NCI-H526 (cell line): ENCODE results near the gene SIPA1L3.

Experiments used
- DNase-seq, 2 experiments: peaks; one replicate each; lab custom pipeline; 2025; lab: John Stamatoyannopoulos, UW

SIPA1L3 gene

GRCh38 chr19:38105574-38105973 is 198.6 kb downstream of the SIPA1L3 start:
- DNase-seq: no peak

GRCh38 chr19:38107129-38107528 is 200.1 kb downstream of the SIPA1L3 start:
- no peak for DNase-seq

- DNase-seq: no peak
Measured at GRCh38 chr19:38111898-38112297, 204.9 kb downstream of the SIPA1L3 start.

GRCh38 chr19:38114651-38115050 is 207.6 kb downstream of the SIPA1L3 start:
- no peak for DNase-seq

- no peak for DNase-seq
Measured at GRCh38 chr19:38115271-38115802, 208.3 kb downstream of the SIPA1L3 start.

- no peak for DNase-seq
Measured at GRCh38 chr19:38118176-38118575, 211.2 kb downstream of the SIPA1L3 start.

- DNase-seq: no peak
Measured at GRCh38 chr19:38120471-38121025, 213.5 kb downstream of the SIPA1L3 start.

- DNase-seq: no peak
Measured at GRCh38 chr19:38122402-38123093, 215.5 kb downstream of the SIPA1L3 start.

GRCh38 chr19:38125238-38125637 is 218.2 kb downstream of the SIPA1L3 start:
- DNase-seq: no peak

GRCh38 chr19:38130399-38130798 is 223.4 kb downstream of the SIPA1L3 start:
- DNase-seq: no peak

GRCh38 chr19:38132781-38133180 is 225.8 kb downstream of the SIPA1L3 start:
- DNase-seq: no peak

GRCh38 chr19:38133319-38133718 is 226.3 kb downstream of the SIPA1L3 start:
- no peak for DNase-seq

GRCh38 chr19:38134540-38135149 is 227.6 kb downstream of the SIPA1L3 start:
- DNase-seq: peak in 1 of 2 experiments; percentile 61

GRCh38 chr19:38135150-38135998 is 228.4 kb downstream of the SIPA1L3 start:
- DNase-seq: no peak

GRCh38 chr19:38139122-38139521 is 232.1 kb downstream of the SIPA1L3 start:
- peak in 1 of 2 experiments; percentile 32 for DNase-seq

GRCh38 chr19:38141108-38141507 is 234.1 kb downstream of the SIPA1L3 start:
- no peak for DNase-seq

- DNase-seq: peak; percentile 44 to 85
Measured at GRCh38 chr19:38142176-38143035, 235.4 kb downstream of the SIPA1L3 start.

- no peak for DNase-seq
Measured at GRCh38 chr19:38143847-38144246, 236.8 kb downstream of the SIPA1L3 start.

GRCh38 chr19:38144667-38145066 is 237.7 kb downstream of the SIPA1L3 start:
- DNase-seq: no peak

- DNase-seq: no peak
Measured at GRCh38 chr19:38145623-38146022, 238.6 kb downstream of the SIPA1L3 start.

- no peak for DNase-seq
Measured at GRCh38 chr19:38148337-38148736, 241.3 kb downstream of the SIPA1L3 start.
